HG02884 (cell line): ENCODE results near the gene SLC4A9.
A peak's percentile ranks its signal among the peaks of the same experiment; 100 is the strongest.
"Not testable (repeated sequence)": the region's sequence is repeated elsewhere in the genome, so short reads cannot be mapped to it uniquely, and the experiment has no call there.

ENCODE experiments used
- ATAC-seq: cut with Tn5 transposase; IDR thresholded peaks from one replicate; pipeline ENCODE4 v1.9.1; 2021; ENCODE audit warnings: mild to moderate bottlenecking, moderate library complexity; ENCODE audit not compliant: unreplicated experiment

Gene SLC4A9

GRCh38 chr5:140338908-140339307 is 21.1 kb upstream of the SLC4A9 start:
- no peak for ATAC-seq

DNA sequence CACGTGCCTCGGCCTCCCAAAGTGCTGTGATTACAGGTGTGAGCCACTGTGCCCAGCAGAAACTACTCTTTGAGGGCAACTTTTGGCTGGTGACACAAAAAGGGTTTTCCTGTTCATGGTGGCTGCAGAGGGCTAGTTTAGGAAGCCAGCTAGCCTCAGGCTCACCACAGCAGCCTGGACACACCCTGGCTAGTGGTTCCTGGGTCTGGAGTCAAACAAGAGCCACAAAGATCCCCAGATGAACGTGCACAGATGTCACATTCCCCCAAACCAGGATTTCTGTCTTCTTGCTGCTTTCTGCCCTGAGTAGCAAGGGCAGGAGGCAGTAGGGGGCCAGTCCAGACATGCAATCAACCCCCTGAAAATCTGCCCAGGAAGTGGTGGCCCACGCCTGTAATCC is 20.4 kb upstream of the SLC4A9 start:
- no peak for ATAC-seq

GRCh38 chr5:140340605-140341121 is 19.3 kb upstream of the SLC4A9 start:
- no peak for ATAC-seq

DNA sequence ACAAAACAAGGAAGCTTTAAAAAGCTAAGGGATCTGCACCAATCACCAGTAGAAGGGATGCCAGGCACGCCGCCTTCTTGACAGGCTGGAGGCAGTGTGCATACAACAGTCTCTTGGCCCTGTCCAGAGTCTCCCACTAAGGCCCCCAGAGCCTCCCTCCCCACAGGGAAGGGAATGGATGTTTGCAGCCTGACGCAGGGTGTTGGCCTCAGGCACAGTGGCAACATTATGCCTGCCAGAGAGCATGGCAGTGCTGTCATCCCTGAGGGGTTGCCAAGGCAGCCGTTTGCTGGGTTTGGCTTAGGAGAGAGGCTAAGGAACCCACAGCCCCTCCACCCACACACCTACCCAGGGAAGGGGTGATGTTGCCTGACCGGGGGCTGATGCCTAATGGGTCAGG is 18.4 kb upstream of the SLC4A9 start:
- no peak for ATAC-seq

- no peak for ATAC-seq
Observed at GRCh38 chr5:140342287-140342686, 17.7 kb upstream of the SLC4A9 start.

GRCh38 chr5:140342896-140343295 is 17.1 kb upstream of the SLC4A9 start:
- ATAC-seq, result no peak

DNA sequence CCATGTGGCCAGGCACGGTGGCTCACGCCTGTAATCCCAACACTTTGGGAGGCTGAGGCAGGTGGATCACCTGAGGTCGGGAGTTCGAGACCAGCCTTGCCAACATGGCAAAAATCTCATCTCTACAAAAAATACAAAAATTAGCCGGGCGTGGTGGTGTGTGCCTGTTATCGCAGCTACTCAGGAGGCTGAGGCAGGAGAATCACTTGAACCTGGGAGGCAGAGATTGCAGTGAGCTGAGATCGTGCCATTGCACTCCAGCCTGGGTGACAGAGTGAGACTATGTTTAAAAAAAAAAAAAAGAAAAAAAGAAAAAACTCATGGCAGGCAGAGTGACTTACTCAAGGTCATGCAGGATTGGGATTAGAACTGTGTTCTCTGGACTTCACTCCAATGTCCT is 16.1 kb upstream of the SLC4A9 start:
- not testable (repeated sequence) for ATAC-seq

- ATAC-seq, result no peak
Observed at GRCh38 chr5:140344683-140345423, 15.1 kb upstream of the SLC4A9 start.

DNA sequence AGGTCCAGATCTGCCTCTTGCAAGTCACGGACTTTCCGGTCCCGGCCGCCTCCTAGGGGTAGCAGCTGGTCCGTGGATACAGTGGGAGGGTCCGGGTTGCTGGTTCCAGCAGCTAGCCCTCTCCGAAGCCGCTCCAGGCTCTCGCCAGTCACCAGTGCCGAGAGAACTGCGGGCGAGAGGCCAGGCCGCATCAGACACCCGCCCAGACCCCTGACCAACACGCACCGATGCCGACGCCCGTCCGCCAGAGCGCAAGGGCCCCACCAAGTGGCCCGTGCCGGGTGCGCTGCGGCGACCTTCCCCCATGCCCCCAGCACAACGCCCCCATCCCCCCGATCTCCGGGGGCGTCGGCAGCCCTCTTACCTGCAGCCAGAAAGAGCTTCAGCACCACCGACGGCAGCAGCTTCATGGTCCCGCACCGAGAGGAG is 14.1 kb upstream of the SLC4A9 start:
- ATAC-seq, result peak; percentile 15

- peak; percentile 83 for ATAC-seq
Observed at GRCh38 chr5:140346348-140347221, 13.4 kb upstream of the SLC4A9 start, which contains the start of gene HBEGF. Gene HBEGF (minus strand): TSS chr5:140346603. CDS start chr5:140346328, 275 bp downstream.

DNA sequence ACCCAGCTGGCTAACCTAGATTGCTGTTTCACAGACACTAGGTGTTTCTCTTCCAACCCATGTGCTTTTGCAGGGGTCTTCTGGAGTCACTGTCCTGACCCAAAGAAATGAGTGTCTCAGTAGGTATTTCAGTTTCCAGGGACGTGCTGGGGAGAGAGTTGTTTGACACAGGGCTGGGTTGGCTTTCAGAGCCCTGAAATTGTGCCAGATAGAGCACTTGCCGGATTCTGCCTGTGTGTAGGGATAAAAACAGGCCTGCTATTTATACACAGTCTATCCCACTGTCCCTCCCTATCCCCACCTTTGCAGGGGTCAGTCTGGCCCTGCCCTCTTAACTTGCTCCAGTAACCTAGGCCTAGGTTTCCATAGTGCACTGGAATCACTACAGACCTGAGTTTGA is 12.6 kb upstream of the SLC4A9 start:
- ATAC-seq, result no peak

DNA sequence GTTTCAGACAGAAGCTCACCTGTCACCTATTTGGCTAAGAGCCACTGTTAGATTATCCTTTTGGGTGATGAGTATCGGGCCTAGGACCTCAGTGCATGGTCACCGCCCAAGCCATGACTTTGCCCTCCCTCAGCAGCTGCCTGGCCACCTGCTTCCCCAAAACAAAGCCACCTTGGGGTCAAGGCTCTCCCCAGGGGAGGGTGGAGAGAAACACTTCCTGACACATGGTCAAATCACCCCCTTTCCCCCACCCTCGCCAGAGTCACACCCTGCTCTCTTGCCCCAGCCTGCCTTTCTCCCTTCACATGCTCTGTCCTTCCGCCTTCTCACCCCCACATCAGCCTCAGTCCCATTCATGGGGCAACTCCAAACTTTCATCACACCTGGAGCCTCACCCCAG is 11.9 kb upstream of the SLC4A9 start:
- ATAC-seq, result no peak

- ATAC-seq, result no peak
Observed at GRCh38 chr5:140349244-140349643, 10.8 kb upstream of the SLC4A9 start.

- no peak for ATAC-seq
Observed at GRCh38 chr5:140351609-140352334, 8.2 kb upstream of the SLC4A9 start.

DNA sequence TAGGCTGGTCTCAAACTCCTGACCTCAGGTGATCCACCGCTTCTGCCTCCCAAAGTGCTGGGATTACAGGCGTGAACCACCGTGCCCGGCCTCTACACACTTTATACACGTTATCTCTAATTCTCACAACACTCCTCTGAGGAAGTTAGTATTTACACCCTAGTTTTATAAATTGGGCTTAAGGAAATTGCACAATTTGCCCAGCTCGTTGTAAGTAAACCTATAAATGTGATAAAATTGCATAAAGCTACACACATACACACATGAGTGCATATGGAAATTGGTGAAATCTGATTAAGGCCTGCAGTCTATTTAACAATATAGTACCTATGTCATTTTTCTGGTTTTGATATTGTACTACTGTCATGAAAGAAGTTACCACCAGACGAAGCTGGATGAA is 4.4 kb upstream of the SLC4A9 start:
- no peak for ATAC-seq

DNA sequence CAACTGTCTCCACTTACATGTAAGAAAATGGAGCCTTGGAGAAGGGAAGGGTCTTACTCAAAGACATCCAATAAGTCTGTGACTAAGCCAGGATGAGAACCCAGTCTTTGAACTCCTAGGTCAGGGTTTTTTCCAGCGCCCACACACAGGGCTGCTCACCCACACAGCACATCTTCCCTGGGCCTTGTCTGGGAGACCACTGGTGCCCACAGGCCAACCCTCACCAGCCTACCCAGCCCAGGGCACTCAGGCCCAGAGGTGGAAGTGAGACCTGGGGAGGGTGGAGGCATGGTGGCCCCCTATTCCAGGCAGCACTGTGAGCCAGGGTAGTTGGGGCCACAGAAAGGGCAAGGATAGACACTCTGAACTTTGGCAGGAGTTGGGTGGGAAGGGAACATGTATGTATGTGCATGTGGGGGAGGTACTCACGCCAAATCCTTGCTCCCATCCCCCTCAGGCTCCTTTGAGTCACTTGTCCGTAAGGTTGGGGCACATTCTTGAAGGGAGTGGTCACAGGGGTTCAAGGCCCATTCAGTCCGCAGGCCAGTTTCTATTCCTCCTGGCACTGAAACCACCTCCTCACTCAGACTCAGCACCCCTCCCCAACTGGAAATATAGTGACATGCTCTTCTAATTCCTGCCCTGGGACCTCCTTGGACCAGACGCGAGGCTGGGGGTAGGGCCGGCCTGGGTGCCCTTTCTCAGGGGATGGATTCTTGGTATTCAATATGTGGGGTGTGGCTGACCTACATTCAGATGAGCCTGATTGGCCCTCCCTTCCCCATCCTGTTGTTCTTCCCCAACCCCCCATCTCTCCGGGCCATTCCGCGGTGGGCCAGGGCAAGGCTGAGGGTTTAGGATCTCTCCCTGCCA is 2.9 kb upstream of the SLC4A9 start:
- ATAC-seq, result peak; percentile 18

- ATAC-seq, result peak; percentile 95
Observed at GRCh38 chr5:140357726-140358093, 2.3 kb upstream of the SLC4A9 start.

DNA sequence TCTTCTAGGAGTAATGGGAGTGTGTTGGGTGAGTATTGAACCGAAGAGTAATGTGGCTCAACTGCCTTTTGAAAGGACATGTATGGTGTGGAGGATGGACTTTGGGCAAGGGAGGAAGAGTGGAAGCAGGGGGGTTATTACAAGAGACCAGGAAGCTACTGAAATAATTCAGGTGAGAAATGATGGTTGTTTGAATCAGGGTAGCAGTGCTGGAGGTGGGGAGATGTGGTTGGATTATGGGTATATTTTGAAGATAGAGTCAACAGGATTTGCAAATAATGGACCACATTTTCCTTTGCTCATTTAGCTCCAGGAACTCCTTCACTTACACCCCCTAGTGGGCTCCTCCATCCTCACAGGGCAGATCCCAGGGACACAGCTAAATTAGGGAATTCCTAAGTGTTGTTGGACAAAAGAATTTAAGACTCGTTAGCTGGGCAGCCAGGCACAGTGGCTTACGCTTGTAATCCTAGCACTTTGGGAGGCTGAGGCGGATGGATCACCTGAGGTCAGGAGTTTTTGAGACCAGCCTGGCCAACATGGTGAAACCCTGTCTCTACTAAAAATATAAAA is 1.2 kb upstream of the SLC4A9 start:
- ATAC-seq, result no peak

DNA sequence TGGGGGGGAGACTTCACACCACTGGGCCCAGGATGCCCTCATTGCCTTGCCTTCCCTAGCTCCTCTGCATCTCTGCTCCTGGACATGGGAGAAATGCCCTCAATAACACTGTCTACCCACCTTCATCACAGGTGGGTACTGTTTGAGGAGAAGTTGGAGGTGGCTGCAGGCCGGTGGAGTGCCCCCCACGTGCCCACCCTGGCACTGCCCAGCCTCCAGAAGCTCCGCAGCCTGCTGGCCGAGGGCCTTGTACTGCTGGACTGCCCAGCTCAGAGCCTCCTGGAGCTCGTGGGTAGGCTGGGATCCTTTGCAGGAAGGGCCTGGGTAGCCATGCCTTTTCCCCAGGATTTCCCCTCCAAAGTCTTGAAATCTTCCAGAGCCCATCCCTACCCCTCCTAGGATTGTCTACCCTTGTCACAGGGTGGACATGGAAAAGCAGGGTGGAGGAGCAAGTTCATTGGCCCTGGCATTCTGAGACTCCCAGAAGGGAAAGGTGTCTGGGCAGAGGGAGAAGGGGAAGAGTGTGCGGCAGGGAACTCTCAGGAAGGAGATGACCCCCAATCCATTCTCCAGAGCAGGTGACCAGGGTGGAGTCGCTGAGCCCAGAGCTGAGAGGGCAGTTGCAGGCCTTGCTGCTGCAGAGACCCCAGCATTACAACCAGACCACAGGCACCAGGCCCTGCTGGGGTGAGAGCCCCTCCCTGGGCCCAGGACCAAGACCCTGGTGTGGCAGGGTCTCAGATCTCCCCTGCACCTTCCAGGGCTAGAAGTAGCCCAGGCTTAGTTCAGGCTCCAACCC is 886 bp downstream of the SLC4A9 start:
- no peak for ATAC-seq
